GM18505 (cell line): ENCODE measurements around the gene COX7B.
"Not testable (repeated sequence)": the region's sequence is repeated elsewhere in the genome, so short reads cannot be mapped to it uniquely, and the experiment has no call there.

ENCODE experiments used
- ATAC-seq: cut with Tn5 transposase; IDR thresholded peaks from one replicate; pipeline ENCODE4 v1.9.1; 2021; ENCODE audit not compliant: unreplicated experiment
- POLR2A ChIP-seq: IDR thresholded peaks from 4 replicates; pipeline ENCODE4 v1.6.1; 2011; ENCODE audit warnings: borderline replicate concordance; ENCODE audit not compliant: insufficient read depth, insufficient read length; ENCODE audit errors: extremely low read depth

The COX7B gene

GRCh38 chrX:77922787-77923186, 23.5 kb downstream of the COX7B start:
- ATAC-seq = no peak
- no peak for TF ChIP-seq POLR2A

DNA sequence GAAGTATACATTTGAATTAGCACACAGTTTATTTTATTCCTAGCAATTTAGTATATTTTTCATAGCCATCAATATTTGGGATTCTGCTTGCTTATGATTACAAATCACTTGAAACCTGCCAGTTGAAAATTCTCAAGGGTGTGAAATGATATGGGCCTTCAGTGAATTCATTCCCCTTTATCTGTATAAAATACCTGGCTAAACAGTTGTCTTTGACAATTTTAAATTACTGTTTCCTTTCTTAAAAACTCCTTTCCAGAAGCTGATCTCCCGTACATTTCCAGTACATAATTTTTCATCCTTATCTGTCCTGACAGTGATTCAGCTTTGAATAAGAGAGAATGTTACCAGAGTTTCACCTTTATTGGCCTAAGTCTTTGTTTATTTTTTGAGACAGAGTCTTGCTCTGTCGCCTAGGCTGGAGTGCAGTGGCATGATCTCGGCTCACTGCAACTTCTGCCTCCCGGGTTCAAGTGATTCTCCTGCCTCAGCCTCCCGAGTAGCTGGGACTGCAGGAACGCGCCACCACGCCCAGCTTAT, 25.1 kb downstream of the COX7B start:
- no peak for ATAC-seq
- TF ChIP-seq POLR2A = no peak

DNA sequence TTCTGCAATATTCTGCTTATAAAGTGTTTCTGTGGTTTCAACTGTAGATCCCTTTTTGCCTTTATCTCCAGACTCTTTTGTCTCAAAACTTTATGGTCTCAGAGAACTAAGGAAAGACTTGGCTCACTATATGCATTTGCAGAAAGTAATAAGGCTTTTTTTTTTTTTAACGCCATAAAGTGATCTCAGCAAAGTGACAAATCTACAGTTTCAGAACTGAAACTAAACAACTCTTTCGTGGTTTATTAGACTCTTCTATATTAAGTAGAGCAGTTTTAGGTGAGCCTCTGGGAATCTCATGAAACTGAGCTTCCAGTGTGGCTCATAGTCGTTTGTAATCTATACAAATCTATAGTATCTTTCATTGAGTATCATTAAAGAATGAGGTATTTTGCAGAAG, 26.5 kb downstream of the COX7B start:
- no peak for TF ChIP-seq POLR2A
- ATAC-seq = no peak

GRCh38 chrX:77930581-77930980, 31.3 kb downstream of the COX7B start:
- TF ChIP-seq POLR2A = no peak
- ATAC-seq = no peak

DNA sequence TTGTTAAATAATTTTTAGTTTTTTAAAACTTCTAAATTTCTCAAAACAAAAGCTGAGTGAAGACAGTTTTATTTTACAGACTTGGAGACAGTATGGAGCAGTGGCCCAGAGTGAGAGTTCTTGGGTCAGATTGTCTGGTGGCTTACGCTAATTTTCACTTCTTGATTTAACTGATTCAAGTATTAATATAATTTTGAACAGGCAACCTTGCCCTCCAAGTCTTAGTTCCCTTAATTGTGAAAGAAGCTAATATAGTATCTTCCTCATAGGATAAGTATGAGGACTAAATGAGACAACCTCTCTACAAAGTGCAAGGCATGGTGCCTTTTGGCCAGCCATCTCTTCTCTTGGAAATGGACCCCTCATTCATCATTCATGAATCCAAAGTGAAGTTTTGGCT, 36.6 kb downstream of the COX7B start:
- no peak for ATAC-seq
- TF ChIP-seq POLR2A = no peak

- no peak for TF ChIP-seq POLR2A
Measured at GRCh38 chrX:77936299-77936698, 37.0 kb downstream of the COX7B start.

DNA sequence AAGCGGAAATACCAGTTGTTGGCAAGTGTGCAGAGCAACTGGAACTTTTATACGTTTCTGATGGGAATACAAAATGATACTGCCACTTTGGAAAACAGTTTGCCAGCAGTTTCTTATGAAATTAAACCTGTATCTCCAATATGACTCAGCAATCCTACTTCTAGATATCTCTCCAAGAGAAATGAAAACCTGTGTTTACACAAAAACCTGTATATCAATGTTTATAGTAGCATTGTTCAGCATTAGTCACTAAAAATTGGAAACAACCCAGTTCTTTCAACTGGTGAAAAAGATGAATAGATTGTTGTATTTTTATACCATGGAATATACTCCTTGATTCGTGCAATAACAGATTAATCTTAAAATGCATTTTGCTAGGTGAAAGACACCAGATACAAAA, 38.0 kb downstream of the COX7B start:
- TF ChIP-seq POLR2A = no peak
- ATAC-seq = no peak

More at GRCh38 chrX:77936299-77936698, 37.0 kb downstream of the COX7B start:
- ATAC-seq = no peak

DNA sequence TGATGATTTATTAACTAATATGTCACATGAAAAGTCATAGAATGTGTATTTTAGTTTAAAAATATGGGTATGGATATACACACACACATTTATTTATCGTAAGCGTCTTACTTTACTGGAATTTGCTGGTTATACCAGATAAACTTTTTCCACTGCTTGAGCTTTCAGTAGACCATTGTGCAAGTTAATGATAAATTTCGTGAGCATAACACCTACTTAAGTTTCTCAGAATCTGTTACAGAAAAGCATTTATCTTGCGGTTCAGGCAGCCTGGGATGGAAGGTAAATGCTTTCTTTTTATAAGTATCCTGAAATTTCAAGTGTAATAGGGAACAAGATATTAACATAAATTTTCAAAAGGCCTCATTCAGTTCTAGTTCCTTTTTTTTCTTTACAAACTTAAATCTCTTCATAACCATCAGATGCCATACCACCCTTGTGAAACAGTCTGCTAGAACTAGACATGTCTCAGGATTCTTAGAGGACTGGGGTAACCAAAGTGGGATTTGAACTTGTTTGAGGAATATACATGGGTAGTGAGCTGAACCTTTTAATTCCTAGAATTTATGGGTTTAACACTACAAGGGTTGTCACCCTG, 38.9 kb downstream of the COX7B start:
- ATAC-seq = no peak
- no peak for TF ChIP-seq POLR2A

DNA sequence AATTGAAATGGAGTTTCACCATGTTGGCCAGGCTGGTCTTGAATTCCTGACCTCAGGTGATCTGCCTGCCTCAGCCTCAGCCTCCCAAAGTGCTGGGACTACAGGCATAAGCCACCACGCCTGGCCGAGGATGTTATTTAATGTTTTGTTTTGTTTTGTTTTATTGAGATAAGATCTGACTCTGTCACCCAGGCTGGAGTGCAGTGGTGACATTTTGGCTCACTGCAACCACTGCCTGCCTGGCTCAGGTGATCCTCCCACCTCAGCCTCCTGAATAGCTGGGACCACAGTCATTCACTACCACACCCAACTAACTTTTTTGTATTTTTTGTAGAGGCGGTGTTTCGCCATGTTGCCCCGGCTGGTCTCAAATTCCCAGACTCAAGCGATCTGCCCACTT, 45.8 kb downstream of the COX7B start:
- not testable (repeated sequence) for ATAC-seq

- TF ChIP-seq POLR2A = no peak
- no peak for ATAC-seq
Measured at GRCh38 chrX:77945910-77946545, 46.8 kb downstream of the COX7B start.

- TF ChIP-seq POLR2A = no peak
- ATAC-seq = no peak
Measured at GRCh38 chrX:77946571-77946970, 47.3 kb downstream of the COX7B start.

GRCh38 chrX:77949840-77950239, 50.6 kb downstream of the COX7B start:
- ATAC-seq = no peak
- TF ChIP-seq POLR2A = no peak

DNA sequence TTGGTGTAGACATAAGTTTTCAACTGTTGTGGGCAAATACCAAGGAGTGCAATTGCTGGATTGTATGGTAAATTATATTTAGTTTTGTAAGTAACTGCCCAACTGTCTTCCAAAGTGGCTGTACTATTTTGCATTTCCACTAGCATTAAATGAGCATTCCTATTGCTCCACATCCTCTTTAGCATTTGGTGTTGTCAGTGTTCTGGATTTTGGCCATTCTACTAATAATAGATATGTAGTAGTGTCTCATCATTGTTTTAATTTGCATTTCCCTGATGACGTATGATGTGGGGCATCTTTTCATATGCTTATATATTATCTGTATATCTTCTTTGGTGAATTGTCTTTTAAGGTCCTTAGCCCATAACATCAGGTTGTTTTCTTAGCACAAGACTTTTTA, 52.9 kb downstream of the COX7B start:
- ATAC-seq = no peak
- TF ChIP-seq POLR2A = no peak

DNA sequence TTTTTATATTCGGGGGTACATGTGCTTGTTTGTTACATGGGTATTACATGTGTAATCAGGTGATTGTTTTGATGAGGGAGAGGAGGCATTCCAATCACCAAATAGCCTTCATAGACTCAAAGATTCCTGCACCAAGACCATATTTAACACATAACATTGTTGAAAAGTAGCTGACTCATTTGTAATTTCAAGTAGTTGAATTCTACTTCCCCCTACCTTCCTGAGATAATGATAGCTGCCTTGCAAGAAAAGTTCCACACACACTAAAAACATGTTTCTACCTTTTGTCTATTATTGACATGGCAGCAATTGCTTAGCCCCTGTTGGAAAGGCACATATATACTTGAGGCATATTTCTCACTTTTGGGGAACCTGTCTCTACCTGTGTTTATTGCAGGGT, 54.0 kb downstream of the COX7B start:
- no peak for TF ChIP-seq POLR2A
- no peak for ATAC-seq

- ATAC-seq = no peak
- no peak for TF ChIP-seq POLR2A
Measured at GRCh38 chrX:77953708-77954107, 54.4 kb downstream of the COX7B start.
